ENCODE results near the gene FBXL7. TPM values are rescaled to one million over a fixed set of nuclear protein-coding genes. Genes with fewer than 3 reads are reported as not detected.

FBXL7 gene
- total and polyA plus RNA-seq, 9 of the 15 experiments (the other 6 are each of a cell fraction or from before 2014, with no cell fraction given), result 0.04 to 0.08 TPM; not detected in 7

DNA sequence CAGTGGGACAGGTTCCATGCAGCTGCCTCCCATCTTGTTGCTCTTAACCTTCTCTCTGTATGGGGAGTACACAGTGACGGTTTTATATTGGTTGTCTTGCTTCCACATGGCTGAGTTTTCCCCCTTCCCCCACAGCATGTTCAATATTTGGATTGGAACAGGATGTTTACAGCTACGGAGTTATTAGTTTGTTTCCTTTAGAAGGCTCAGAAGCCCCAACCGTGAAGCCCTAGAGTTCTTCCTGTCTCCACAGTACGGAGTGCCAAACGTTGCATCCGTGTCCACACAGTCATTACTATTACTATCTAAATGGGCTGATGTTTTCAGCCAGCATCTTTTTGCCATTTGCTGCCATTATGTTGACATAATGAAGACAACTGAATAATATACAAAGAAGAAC is 402.1 kb downstream of the FBXL7 start:
- Histone ChIP-seq H2AFZ (ENCODE audit: low read depth, low read length) (no peak overlapping the region), H4K20me1 (replicated peaks; ENCODE audit: control insufficient read depth, insufficient read depth, low read length) (no peaks in the 10 kb centered on the region), H3K9me1 (ENCODE audit: control insufficient read depth, insufficient read depth, low read length) (no peaks in the 10 kb centered on the region), H3K36me3 (ENCODE audit: control insufficient read depth, insufficient read depth, low read length) (no peaks in the 10 kb centered on the region), H3K4me3 (no peak overlapping the region), H3K4me1 (replicated peaks in 1 of 2; ENCODE audit: control insufficient read depth in 2 of 2, insufficient read depth in 2 of 2, low read length in 2 of 2) (no peaks in the 10 kb centered on the region), H3K9me3 (replicated peaks; ENCODE audit: control insufficient read depth, insufficient read depth, low read depth, low read length) (no peaks in the 10 kb centered on the region), H3K4me2 (ENCODE audit: insufficient read depth, low read length) (no peak overlapping the region), H3K9ac (ENCODE audit: insufficient read depth in 1 of 2, low read depth in 2 of 2, low read length in 2 of 2) (no peak overlapping the region), H3K27me3 (ENCODE audit: control insufficient read depth in 2 of 2, insufficient read depth in 2 of 2, low read length in 2 of 2) (no peaks in the 10 kb centered on the region), H3K79me2 (ENCODE audit: control insufficient read depth, insufficient read depth, low read length) (no peaks in the 10 kb centered on the region), H3K27ac (ENCODE audit: extremely low read depth, low read depth, low read length) (no peak overlapping the region)
- no peak for DNase-seq (ENCODE audit: extremely low read depth in 1 of 4, low spot score in 3 of 4)
- ATAC-seq, result no peak
- in situ Hi-C loops (cut with MboI) (no loop called here), intact Hi-C loops (cut with micrococcal nuclease) (no loop called here)
- no TSS peak for BruUV-seq (replicated peaks)
- ChIA-PET POLR2A (no interaction called here), CTCF (ENCODE audit: low intra/inter-chr PET ratio) (no interaction called here)
- TF ChIP-seq ZBTB1 (CRISPR knock-in tag; IDR thresholded peaks at IDR 0.05; ENCODE audit: borderline replicate concordance, low read depth), result no peak
- TF ChIP-seq ERF (CRISPR knock-in tag; IDR thresholded peaks at IDR 0.05), result no peak
- no peak for TF ChIP-seq DIDO1 (tag; IDR thresholded peaks at IDR 0.05; ENCODE audit: low read depth)
- TF ChIP-seq SAFB2 (IDR thresholded peaks at IDR 0.05; ENCODE audit: borderline replicate concordance, low read depth, low read length, severe bottlenecking), result no peak
- TF ChIP-seq, protein P1, sequence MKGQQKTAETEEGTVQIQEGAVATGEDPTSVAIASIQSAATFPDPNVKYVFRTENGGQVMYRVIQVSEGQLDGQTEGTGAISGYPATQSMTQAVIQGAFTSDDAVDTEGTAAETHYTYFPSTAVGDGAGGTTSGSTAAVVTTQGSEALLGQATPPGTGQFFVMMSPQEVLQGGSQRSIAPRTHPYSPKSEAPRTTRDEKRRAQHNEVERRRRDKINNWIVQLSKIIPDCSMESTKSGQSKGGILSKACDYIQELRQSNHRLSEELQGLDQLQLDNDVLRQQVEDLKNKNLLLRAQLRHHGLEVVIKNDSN (CRISPR knock-in tag; IDR thresholded peaks at IDR 0.05), result no peak
- TF ChIP-seq HNRNPLL (IDR thresholded peaks at IDR 0.05; ENCODE audit: low read depth, low read length, poor library complexity, severe bottlenecking), result no peak
- 0% methylated on average over 6 of the region's 6 CpGs for WGBS (ENCODE audit: insufficient coverage, low coverage, missing lambda C conversion rate)
- FAIRE-seq, result no peak

Measured in K562 (cell line).